HEK293 (cell line): ENCODE measurements around the gene GALNT13.

Experiments
- CTCF ChIP-seq: fragments of 450-650 bp; formaldehyde crosslinking; IDR thresholded peaks from 2 replicates; pipeline ENCODE4 v1.5.1; 2016; ENCODE audit warnings: missing biosample characterization, missing genetic modification characterization
- EGR2 ChIP-seq: fragments of 450-650 bp; formaldehyde crosslinking; IDR thresholded peaks from 2 replicates; pipeline ENCODE4 v1.5.1; 2016; ENCODE audit warnings: low read depth, missing biosample characterization, missing genetic modification characterization
- GLIS2 ChIP-seq: fragments of 450-650 bp; formaldehyde crosslinking; IDR thresholded peaks from 2 replicates; pipeline ENCODE4 v1.5.1; 2016; ENCODE audit warnings: missing biosample characterization, missing genetic modification characterization
- IKZF3 ChIP-seq: fragments of 450-650 bp; IDR thresholded peaks from 2 replicates; pipeline ENCODE4 v1.5.0; 2018; ENCODE audit warnings: missing biosample characterization, mild to moderate bottlenecking, missing genetic modification characterization, moderate library complexity
- RBAK ChIP-seq: fragments of 450-650 bp; formaldehyde crosslinking; IDR thresholded peaks from 2 replicates; pipeline ENCODE4 v1.5.1; 2016; ENCODE audit warnings: missing biosample characterization, missing genetic modification characterization
- REST ChIP-seq: fragments of 450-650 bp; formaldehyde crosslinking; IDR thresholded peaks from 2 replicates; pipeline ENCODE4 v1.5.1; 2016; ENCODE audit warnings: missing biosample characterization, missing genetic modification characterization
- SCRT1 ChIP-seq: fragments of 450-650 bp; formaldehyde crosslinking; IDR thresholded peaks from 2 replicates; pipeline ENCODE4 v1.5.1; 2016; ENCODE audit warnings: missing biosample characterization, missing genetic modification characterization, borderline replicate concordance
- WT1 ChIP-seq: fragments of 450-650 bp; formaldehyde crosslinking; IDR thresholded peaks from 2 replicates; pipeline ENCODE4 v1.5.1; 2016; ENCODE audit warnings: missing biosample characterization, missing genetic modification characterization
- YY1 ChIP-seq: fragments of 450-650 bp; formaldehyde crosslinking; IDR thresholded peaks from 2 replicates; pipeline ENCODE4 v1.5.1; 2018; ENCODE audit warnings: missing biosample characterization, missing genetic modification characterization
- ZBTB17 ChIP-seq: fragments of 450-650 bp; formaldehyde crosslinking; IDR thresholded peaks from 2 replicates; pipeline ENCODE4 v1.5.1; 2016; ENCODE audit warnings: missing biosample characterization, missing genetic modification characterization
- ZBTB21 ChIP-seq: fragments of 450-650 bp; formaldehyde crosslinking; IDR thresholded peaks from 2 replicates; pipeline ENCODE4 v1.5.1; 2017; ENCODE audit warnings: missing biosample characterization, missing genetic modification characterization
- ZIC2 ChIP-seq: fragments of 450-650 bp; formaldehyde crosslinking; IDR thresholded peaks from 2 replicates; pipeline ENCODE4 v1.5.1; 2016; ENCODE audit warnings: missing biosample characterization, missing genetic modification characterization
- ZNF112 ChIP-seq: fragments of 450-650 bp; formaldehyde crosslinking; IDR thresholded peaks from 2 replicates; pipeline ENCODE4 v1.5.0; 2017; ENCODE audit warnings: missing biosample characterization, missing genetic modification characterization
- ZNF223 ChIP-seq: fragments of 450-650 bp; formaldehyde crosslinking; IDR thresholded peaks from 2 replicates; pipeline ENCODE4 v1.5.1; 2016; ENCODE audit warnings: missing biosample characterization, missing genetic modification characterization
- ZNF341 ChIP-seq: fragments of 450-650 bp; formaldehyde crosslinking; IDR thresholded peaks from 2 replicates; pipeline ENCODE4; 2016; ENCODE audit warnings: low read depth, missing biosample characterization, missing genetic modification characterization
- ZNF354C ChIP-seq: fragments of 450-650 bp; formaldehyde crosslinking; IDR thresholded peaks from 2 replicates; pipeline ENCODE4 v1.5.1; 2016; ENCODE audit warnings: missing biosample characterization, missing genetic modification characterization, low read depth, borderline replicate concordance
- ZNF37A ChIP-seq: fragments of 450-650 bp; IDR thresholded peaks from 2 replicates; pipeline ENCODE4 v1.5.1; 2018; ENCODE audit warnings: missing biosample characterization, missing genetic modification characterization
- ZNF394 ChIP-seq: fragments of 450-650 bp; formaldehyde crosslinking; IDR thresholded peaks from 2 replicates; pipeline ENCODE4 v1.5.1; 2016; ENCODE audit warnings: missing biosample characterization, missing genetic modification characterization, mild to moderate bottlenecking, moderate library complexity, borderline replicate concordance
- ZNF433 ChIP-seq: fragments of 450-650 bp; formaldehyde crosslinking; IDR thresholded peaks from 2 replicates; pipeline ENCODE4 v1.5.1; 2016; ENCODE audit warnings: missing biosample characterization, missing genetic modification characterization, low read depth
- ZNF560 ChIP-seq: fragments of 450-650 bp; formaldehyde crosslinking; IDR thresholded peaks from 2 replicates; pipeline ENCODE4 v1.5.1; 2017; ENCODE audit warnings: missing biosample characterization, missing genetic modification characterization, borderline replicate concordance
- ZNF654 ChIP-seq: fragments of 450-650 bp; formaldehyde crosslinking; IDR thresholded peaks from 2 replicates; pipeline ENCODE4 v1.5.1; 2016; ENCODE audit warnings: low read depth, missing biosample characterization, missing genetic modification characterization
- ZNF670 ChIP-seq: fragments of 450-650 bp; formaldehyde crosslinking; IDR thresholded peaks from 2 replicates; pipeline ENCODE4 v1.5.1; 2016; ENCODE audit warnings: missing biosample characterization, missing genetic modification characterization, low read depth
- ZNF677 ChIP-seq: fragments of 450-650 bp; IDR thresholded peaks from 2 replicates; pipeline ENCODE4 v1.5.0; 2018; ENCODE audit warnings: missing biosample characterization, mild to moderate bottlenecking, missing genetic modification characterization, moderate library complexity
- ZNF747 ChIP-seq: fragments of 450-650 bp; formaldehyde crosslinking; IDR thresholded peaks from 2 replicates; pipeline ENCODE4 v1.5.1; 2016; ENCODE audit warnings: missing biosample characterization, missing genetic modification characterization
- ZSCAN16 ChIP-seq: fragments of 450-650 bp; formaldehyde crosslinking; IDR thresholded peaks from 2 replicates; pipeline ENCODE4 v1.5.1; 2016; ENCODE audit warnings: missing biosample characterization, missing genetic modification characterization
- ZSCAN23 ChIP-seq: fragments of 450-650 bp; formaldehyde crosslinking; IDR thresholded peaks from 2 replicates; pipeline ENCODE4 v1.5.1; 2016; ENCODE audit warnings: missing biosample characterization, missing genetic modification characterization
- TF ChIP-seq, protein P1 (sequence below): fragments of 450-650 bp; formaldehyde crosslinking; IDR thresholded peaks from 2 replicates; pipeline ENCODE4 v1.5.1; 2016; ENCODE audit warnings: missing biosample characterization, missing genetic modification characterization
- TF ChIP-seq, protein P2 (sequence below): fragments of 450-650 bp; formaldehyde crosslinking; IDR thresholded peaks from 2 replicates; pipeline ENCODE4 v1.5.1; 2017; ENCODE audit warnings: missing biosample characterization, missing genetic modification characterization
- TF ChIP-seq, protein P3 (sequence below): fragments of 450-650 bp; formaldehyde crosslinking; IDR thresholded peaks from 2 replicates; pipeline ENCODE4 v1.5.1; 2016; ENCODE audit warnings: missing biosample characterization, missing genetic modification characterization

Gene GALNT13

DNA sequence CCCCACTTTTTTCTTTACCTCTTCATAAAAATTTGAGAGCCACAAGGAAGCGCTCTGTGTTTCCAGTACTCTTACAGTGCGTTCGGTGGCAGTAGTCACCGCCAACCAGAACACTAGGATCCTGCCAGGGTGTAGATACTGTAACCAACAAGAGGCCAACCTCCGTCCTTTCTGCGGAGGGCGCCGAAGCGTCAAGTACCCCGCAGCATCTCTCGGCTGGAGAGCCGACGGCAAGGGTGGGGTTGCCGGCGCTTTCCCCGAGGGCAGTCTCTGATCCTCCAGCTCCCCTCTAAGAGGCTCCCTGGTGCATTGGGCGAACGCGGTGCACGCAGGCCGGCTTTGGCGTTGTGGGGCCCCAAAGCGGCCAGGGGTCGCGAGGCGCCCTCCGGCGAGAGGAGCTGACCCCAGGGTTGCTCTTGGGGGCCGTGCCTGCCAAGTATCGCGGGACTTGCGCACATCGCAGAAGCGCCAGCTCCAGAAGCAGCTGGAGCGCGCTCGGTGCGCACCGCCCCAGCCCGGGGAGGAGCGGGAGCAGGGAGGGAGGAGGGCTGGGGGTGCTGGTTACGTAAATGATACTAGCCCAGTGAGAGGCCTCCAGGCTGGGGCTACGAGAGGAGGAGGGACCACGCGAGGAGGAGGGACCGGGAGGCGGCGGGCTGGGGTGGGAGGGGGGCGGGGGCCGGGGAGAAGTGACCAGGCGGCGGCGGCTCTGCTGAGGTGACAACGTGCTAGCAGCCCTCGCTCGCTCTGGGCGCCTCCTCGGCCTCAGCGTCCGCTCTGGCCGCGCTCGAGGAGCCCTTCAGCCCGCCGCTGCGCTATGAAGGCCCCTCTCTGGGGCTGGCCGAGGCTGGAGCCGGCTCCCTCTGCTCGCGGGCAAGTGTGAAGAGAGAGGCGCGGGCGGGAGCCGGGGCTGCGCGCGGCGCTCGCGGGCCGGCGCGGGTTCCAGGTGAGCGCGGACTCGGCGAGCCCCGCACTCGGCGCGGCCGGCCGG is at the start of gene GALNT13 (continued):
- TF ChIP-seq REST (tag by site-specific recombination) (no peak), ZNF37A (no peak), ZNF560 (tag by site-specific recombination) (no peak), ZBTB17 (tag by site-specific recombination) (0 out of 2 replicates have a peak, but pooled peaks have one; percentile 43), EGR2 (no peak), ZNF223 (tag by site-specific recombination) (no peak), ZIC2 (tag by site-specific recombination) (peak; percentile 46), ZNF341 (tag by site-specific recombination) (no peak), RBAK (tag by site-specific recombination) (no peak), ZNF654 (tag by site-specific recombination) (no peak), GLIS2 (tag by site-specific recombination) (peak; percentile 65), SCRT1 (tag by site-specific recombination) (no peak), IKZF3 (no peak), ZNF354C (tag by site-specific recombination) (no peak), ZSCAN23 (no peak), ZNF747 (tag by site-specific recombination) (no peak), ZNF394 (tag by site-specific recombination) (peak; percentile 51; the same call in 1 of the 2 replicates), CTCF (tag by site-specific recombination) (no peak), YY1 (tag by site-specific recombination) (no peak), ZNF677 (no peak), ZNF433 (tag by site-specific recombination) (no peak), ZNF670 (tag by site-specific recombination) (no peak), ZNF112 (tag by site-specific recombination) (no peak), ZBTB21 (no peak), WT1 (tag by site-specific recombination) (no peak), ZSCAN16 (tag by site-specific recombination) (no peak)
- TF ChIP-seq, protein P1, sequence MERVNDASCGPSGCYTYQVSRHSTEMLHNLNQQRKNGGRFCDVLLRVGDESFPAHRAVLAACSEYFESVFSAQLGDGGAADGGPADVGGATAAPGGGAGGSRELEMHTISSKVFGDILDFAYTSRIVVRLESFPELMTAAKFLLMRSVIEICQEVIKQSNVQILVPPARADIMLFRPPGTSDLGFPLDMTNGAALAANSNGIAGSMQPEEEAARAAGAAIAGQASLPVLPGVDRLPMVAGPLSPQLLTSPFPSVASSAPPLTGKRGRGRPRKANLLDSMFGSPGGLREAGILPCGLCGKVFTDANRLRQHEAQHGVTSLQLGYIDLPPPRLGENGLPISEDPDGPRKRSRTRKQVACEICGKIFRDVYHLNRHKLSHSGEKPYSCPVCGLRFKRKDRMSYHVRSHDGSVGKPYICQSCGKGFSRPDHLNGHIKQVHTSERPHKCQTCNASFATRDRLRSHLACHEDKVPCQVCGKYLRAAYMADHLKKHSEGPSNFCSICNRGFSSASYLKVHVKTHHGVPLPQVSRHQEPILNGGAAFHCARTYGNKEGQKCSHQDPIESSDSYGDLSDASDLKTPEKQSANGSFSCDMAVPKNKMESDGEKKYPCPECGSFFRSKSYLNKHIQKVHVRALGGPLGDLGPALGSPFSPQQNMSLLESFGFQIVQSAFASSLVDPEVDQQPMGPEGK (tag by site-specific recombination): 0 out of 2 replicates have a peak, but pooled peaks have one; percentile 34
- TF ChIP-seq, protein P2, sequence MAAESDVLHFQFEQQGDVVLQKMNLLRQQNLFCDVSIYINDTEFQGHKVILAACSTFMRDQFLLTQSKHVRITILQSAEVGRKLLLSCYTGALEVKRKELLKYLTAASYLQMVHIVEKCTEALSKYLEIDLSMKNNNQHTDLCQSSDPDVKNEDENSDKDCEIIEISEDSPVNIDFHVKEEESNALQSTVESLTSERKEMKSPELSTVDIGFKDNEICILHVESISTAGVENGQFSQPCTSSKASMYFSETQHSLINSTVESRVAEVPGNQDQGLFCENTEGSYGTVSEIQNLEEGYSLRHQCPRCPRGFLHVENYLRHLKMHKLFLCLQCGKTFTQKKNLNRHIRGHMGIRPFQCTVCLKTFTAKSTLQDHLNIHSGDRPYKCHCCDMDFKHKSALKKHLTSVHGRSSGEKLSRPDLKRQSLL (tag by site-specific recombination): peak; percentile 66
- TF ChIP-seq, protein P3, sequence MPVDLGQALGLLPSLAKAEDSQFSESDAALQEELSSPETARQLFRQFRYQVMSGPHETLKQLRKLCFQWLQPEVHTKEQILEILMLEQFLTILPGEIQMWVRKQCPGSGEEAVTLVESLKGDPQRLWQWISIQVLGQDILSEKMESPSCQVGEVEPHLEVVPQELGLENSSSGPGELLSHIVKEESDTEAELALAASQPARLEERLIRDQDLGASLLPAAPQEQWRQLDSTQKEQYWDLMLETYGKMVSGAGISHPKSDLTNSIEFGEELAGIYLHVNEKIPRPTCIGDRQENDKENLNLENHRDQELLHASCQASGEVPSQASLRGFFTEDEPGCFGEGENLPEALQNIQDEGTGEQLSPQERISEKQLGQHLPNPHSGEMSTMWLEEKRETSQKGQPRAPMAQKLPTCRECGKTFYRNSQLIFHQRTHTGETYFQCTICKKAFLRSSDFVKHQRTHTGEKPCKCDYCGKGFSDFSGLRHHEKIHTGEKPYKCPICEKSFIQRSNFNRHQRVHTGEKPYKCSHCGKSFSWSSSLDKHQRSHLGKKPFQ (tag by site-specific recombination): no peak
